Sigmoid colon (tissue), 4 donors: ENCODE results near the gene PRTFDC1.

Experiments
- CTCF ChIP-seq, 4 experiments: fragments of 450-650 bp in 3 of 4; fragments of 200-600 bp in 1 of 4; IDR thresholded peaks; one replicate each; pipeline ENCODE4 v1.5.1; 2016 to 2019; ENCODE audit warnings: antibody characterized with exemption in 4 of 4, mild to moderate bottlenecking in 3 of 4, moderate library complexity in 2 of 4
- EP300 ChIP-seq, 4 donors: sonication (generic); formaldehyde crosslinking; IDR thresholded peaks; one replicate each; pipeline ENCODE4 v1.6.1; 2017; ENCODE audit warnings: antibody characterized with exemption in 4 of 4
- POLR2A ChIP-seq, 2 donors: fragments of 450-650 bp; IDR thresholded peaks; one replicate each; pipeline ENCODE4 v1.6.1; 2016; ENCODE audit warnings: antibody characterized with exemption in 2 of 2, mild to moderate bottlenecking in 2 of 2, moderate library complexity in 2 of 2

GRCh38 chr10:24973163-24973562 lies 20.8 kb upstream of the PRTFDC1 start:
- TF ChIP-seq CTCF (IDR thresholded peaks at IDR 0.05): no peak
- TF ChIP-seq POLR2A (IDR thresholded peaks at IDR 0.05): no peak
- TF ChIP-seq EP300 (IDR thresholded peaks at IDR 0.05): no peak
